Measurements from ENCODE around the gene CHST11. TPM values are rescaled to one million over a fixed set of nuclear protein-coding genes. Genes with fewer than 3 reads are reported as not detected.

CHST11 gene
- total RNA-seq, 1 experiment from 2014 or later = 6.7 TPM

DNA sequence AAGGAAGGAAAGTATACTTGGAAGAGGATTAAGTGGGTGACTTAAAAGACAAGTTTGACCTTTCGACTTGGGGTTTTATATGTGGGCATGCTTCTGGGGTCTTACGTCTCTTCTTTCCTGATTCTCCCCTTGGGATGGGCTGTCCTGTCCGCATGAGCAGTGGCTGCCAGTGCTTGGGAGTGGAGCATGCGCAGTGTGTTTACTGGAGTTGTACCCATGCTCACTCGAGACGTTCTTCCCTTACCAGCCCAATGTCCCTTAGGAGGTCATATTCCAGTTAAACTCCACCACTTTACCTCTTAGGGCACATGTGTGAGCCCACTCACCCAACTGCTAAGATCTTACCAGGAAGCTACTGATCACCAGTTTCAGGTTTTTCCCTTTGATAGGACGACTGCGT, 20.0 kb upstream of the CHST11 start:
- Histone ChIP-seq H3K79me2 (ENCODE audit: insufficient read depth, low read length) (no peaks in the 10 kb centered on the region), H3K4me1 (ENCODE audit: insufficient read depth, low read length) (no peaks in the 10 kb centered on the region), H3K9ac (ENCODE audit: extremely low read depth, insufficient read length, low read length) (no peak overlapping the region), H2BK15ac (ENCODE audit: low read depth, low read length) (no peak overlapping the region), H3K4ac (ENCODE audit: low read depth, low read length) (no peak overlapping the region), H4K8ac (replicated peaks; ENCODE audit: insufficient read length, low read depth, low read length) (no peak overlapping the region), H3K56ac (ENCODE audit: insufficient read length, low read depth, low read length) (no peak overlapping the region), H2BK20ac (ENCODE audit: low read depth, low read length, poor library complexity, severe bottlenecking) (no peak overlapping the region), H3K23ac (ENCODE audit: insufficient read length, low read depth, low read length) (no peak overlapping the region), H3K79me1 (ENCODE audit: insufficient read depth, low read depth, low read length, poor library complexity, severe bottlenecking) (no peaks in the 10 kb centered on the region), H3K27ac (ENCODE audit: insufficient read length, low read depth, low read length) (no peak overlapping the region), H3K9me3 (ENCODE audit: control insufficient read depth, low read depth, low read length) (no peaks in the 10 kb centered on the region), H3T11ph (ENCODE audit: low read length) (no peak overlapping the region), H3K4me2 (ENCODE audit: insufficient read depth, insufficient read length, low read length) (no peak overlapping the region), H2AFZ (ENCODE audit: low read length) (no peak overlapping the region), H3K27me3 (ENCODE audit: insufficient read depth, low read length) (no peaks in the 10 kb centered on the region), H4K20me1 (ENCODE audit: control insufficient read depth, insufficient read depth, insufficient read length) (no peaks in the 10 kb centered on the region), H2BK12ac (ENCODE audit: insufficient read length, low read depth, low read length) (no peak overlapping the region), H2BK120ac (ENCODE audit: low read depth, low read length, poor library complexity, severe bottlenecking) (no peak overlapping the region), H3K14ac (ENCODE audit: insufficient read depth, low read length) (no peak overlapping the region), H3K18ac (ENCODE audit: insufficient read length, low read depth, low read length) (no peak overlapping the region), H2AK5ac (ENCODE audit: insufficient read length, low read length) (no peak overlapping the region), H3K23me2 (ENCODE audit: insufficient read length, low read depth, low read length, poor library complexity, severe bottlenecking) (no peaks in the 10 kb centered on the region), H2BK5ac (ENCODE audit: insufficient read length, low read length) (no peak overlapping the region), H4K91ac (ENCODE audit: insufficient read length, low read depth, low read length) (no peak overlapping the region), H4K5ac (ENCODE audit: insufficient read length, low read depth, low read length) (no peak overlapping the region)
- DNase-seq = no peak
- Mint-ChIP-seq H3K36me3 (ENCODE audit: insufficient read depth in 1 of 3, low read depth in 3 of 3) (no peaks in the 10 kb centered on the region), H3K27ac (no peak overlapping the region), H3K9me3 (no peaks in the 10 kb centered on the region), H3K4me1 (no peaks in the 10 kb centered on the region), H3K27me3 (ENCODE audit: low read depth) (no peaks in the 10 kb centered on the region; the same call in 1 of the 2 replicates), H3K4me3 (no peak overlapping the region)
- WGBS (ENCODE audit: extremely low coverage, insufficient read length, low lambda C conversion rate) = no CpG with 5 or more reads among the region's 8 CpGs
- no peak for TF ChIP-seq CTCF (conservative IDR thresholded peaks at IDR 0.05)
